Measurements from ENCODE around the gene PIK3CD. TPM values are rescaled to one million over a fixed set of nuclear protein-coding genes. Genes with fewer than 3 reads are reported as not detected.

The PIK3CD gene
- total RNA-seq, 8 experiments from 2014 or later: 0.80 to 6.8 (median 5.4) TPM

DNA sequence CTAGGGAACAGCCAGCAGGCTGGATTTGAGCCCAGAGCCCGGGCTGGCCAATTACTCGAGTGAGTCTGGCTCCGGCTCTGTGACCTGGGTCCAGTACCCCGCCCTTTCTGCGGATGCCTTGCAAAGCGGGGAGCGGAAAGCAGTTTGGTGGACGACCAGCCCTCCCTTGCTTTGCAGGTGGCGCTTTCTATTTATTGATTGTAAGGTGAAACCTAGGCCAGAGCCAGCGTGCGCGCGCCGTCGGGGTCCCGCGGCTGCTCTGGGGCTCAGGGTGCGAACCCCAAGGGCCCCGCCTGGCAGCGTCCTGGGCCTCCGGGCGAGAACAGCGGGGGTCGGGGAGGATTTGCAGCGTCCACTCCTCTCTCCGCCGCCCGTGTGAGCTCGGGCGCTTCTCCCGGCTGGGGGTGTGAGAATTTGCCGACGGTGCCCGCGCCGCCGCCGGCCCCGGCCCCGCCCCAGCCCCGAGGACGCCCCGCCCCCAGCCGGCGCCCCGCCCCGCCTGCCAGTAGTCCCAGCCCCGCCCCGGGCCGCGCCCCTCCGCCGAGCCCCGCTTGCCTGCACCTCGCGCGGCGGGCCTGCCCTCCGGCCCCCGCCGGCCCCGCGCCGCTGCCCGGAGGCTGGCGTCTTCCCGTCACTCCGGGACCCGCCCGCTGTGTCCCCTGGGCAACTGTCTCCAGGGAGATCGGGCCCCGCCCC lies 37.6 kb downstream of the PIK3CD start:
- H3K27ac ChIP-seq: no peak overlapping the region
- WGBS, 10 experiments: 0 to 3% (median 1%) methylated on average over 1 to 16 of the region's 72 CpGs; no CpG with 5 or more reads in 4 of the 10 experiments
- peaks cover 15 to 16% of the 10 kb centered on the region in 2 donors for H3K4me1 ChIP-seq (replicated peaks in 1 of 2)
- peak; percentile 73 to 87 (median 83) for ATAC-seq (replicated peaks in 6 of 8)
- in situ Hi-C loops (cut with MboI; ENCODE audit: low pct_unique_long_range_greater_than_20kb in 2 of 9, low sequenced_read_pairs in 9 of 9, unreplicated experiment in 9 of 9): no loop called here
- peak overlapping the region; percentile 47 to 58 (median 54) for H3K4me3 ChIP-seq

DNA sequence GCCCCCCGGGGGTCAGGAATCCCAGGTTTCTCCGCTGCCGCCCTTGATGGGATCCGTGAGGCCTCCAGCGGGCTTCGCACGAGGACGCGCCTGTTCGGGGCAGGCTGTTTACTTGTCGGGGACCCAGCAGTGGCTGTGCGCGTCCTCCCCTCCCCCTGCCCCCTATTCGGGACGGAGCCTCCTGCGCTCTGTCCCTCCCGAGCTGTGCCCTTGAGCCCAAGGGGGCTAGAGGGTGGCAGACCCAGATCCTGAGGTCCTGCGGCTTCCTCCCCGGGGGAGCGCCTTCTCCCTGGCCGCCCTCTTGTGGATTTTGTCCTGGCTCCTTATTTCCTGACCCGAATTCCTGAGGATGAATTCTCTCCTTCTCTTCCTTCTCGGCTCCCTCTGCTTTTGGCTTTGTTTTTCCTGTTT lies 38.4 kb downstream of the PIK3CD start:
- H3K27ac ChIP-seq: peak overlapping the region in 1 of 2 donors; percentile 6
- ATAC-seq (replicated peaks in 6 of 8): peak; percentile 6 to 39 (median 26)
- 0 to 28% (median 5%) methylated on average over 1 to 8 of the region's 23 CpGs; no CpG with 5 or more reads in 4 of the 10 experiments for WGBS, 10 experiments
- H3K4me1 ChIP-seq (replicated peaks in 1 of 2): peaks cover 15 to 16% of the 10 kb centered on the region in 2 donors
- in situ Hi-C loops (cut with MboI; ENCODE audit: low pct_unique_long_range_greater_than_20kb in 2 of 9, low sequenced_read_pairs in 9 of 9, unreplicated experiment in 9 of 9): no loop called here
- H3K4me3 ChIP-seq: peak overlapping the region; percentile 47 to 58 (median 54)

DNA sequence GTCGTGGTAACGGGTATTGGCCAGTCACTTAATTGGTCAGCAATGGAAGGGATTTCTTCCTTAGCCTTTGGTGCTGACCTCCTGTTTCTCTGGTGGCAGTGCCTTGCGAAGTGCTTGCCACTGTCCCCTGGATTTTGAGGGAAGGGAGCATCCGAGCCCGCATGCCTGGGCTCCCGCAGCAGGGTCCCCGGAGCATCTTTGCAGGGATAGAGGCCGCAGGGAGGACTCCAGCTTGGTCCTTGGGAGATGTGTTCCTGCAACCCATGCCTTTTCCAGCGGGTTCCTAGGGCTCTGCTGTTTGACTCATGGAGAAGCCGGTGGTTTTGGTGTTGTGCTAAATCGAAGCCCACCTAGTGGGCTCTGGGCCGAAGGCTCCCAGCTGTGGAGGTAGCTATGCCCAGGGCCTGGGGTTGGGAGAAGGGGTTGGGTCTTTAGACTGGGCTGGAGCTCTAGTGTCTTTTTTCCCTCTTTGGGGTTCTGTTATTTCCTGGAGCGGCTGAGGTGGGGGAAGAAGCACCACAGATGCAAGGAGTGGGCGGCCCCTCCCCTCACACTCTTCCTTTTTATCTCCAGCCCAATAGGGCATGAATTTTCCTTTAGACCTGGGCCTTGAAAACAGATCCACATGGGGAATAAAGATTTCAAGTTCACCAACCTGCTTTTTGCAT lies 39.0 kb downstream of the PIK3CD start:
- ATAC-seq (replicated peaks in 6 of 8): no peak
- in situ Hi-C loops (cut with MboI; ENCODE audit: low pct_unique_long_range_greater_than_20kb in 2 of 9, low sequenced_read_pairs in 9 of 9, unreplicated experiment in 9 of 9): no loop called here
- Histone ChIP-seq H3K27ac (no peak overlapping the region), H3K4me3 (peak overlapping the region in 4 of 5 donors; percentile 47 to 57 (median 50)), H3K4me1 (replicated peaks in 1 of 2) (peaks cover 15 to 16% of the 10 kb centered on the region in 2 donors)
- 7 to 100% (median 44%) methylated on average over 2 to 9 of the region's 14 CpGs for WGBS, 10 experiments

DNA sequence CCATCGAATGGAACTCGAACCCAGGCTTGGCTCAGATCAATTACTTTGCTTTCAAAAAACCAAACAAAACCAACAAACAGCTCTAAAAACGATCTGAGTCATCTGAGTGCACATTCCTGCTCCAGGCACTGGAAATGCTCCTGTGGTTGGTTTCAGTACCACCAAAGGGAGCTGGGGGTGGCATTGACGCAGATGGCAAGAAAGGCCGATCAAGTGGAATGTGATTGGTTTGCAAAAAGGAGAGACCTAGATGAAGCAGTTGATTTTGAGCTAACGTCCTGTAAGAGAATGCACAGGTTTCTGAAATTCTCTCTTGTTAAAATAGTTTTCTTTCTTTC lies 39.5 kb downstream of the PIK3CD start:
- Histone ChIP-seq H3K4me1 (replicated peaks in 1 of 2) (peaks cover 15 to 16% of the 10 kb centered on the region in 2 donors), H3K27ac (no peak overlapping the region), H3K4me3 (no peak overlapping the region)
- WGBS, 10 experiments: 50 to 100% (median 68%) methylated on average over 2 to 6 of the region's 6 CpGs; no CpG with 5 or more reads in 2 of the 10 experiments
- no peak for ATAC-seq (replicated peaks in 6 of 8)
- in situ Hi-C loops (cut with MboI; ENCODE audit: low pct_unique_long_range_greater_than_20kb in 2 of 9, low sequenced_read_pairs in 9 of 9, unreplicated experiment in 9 of 9): no loop called here

DNA sequence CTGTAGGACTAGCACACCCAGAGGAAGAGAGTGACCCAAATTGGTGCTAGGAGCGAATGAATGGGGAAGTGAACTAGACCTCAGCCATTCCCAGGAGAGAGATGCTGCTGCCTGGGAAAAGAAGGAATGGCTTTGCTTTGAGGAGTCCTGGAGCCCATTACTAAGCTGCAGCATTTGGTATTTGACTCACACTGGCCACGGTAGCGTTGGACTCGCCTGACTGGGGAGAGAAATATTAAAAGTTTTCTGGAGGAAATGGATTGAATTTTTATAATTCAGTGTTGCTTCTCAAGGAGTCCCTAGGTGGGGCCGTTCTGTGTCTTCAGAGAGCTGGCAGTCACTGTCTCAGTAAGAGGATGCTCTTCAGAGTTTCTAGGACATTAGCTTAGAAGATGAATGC lies 40.2 kb downstream of the PIK3CD start:
- in situ Hi-C loops (cut with MboI; ENCODE audit: low pct_unique_long_range_greater_than_20kb in 2 of 9, low sequenced_read_pairs in 9 of 9, unreplicated experiment in 9 of 9): no loop called here
- Histone ChIP-seq H3K4me1 (replicated peaks in 1 of 2) (peaks cover 15 to 16% of the 10 kb centered on the region in 2 donors), H3K27ac (no peak overlapping the region), H3K4me3 (no peak overlapping the region)
- no peak for ATAC-seq (replicated peaks in 6 of 8)
- WGBS, 10 experiments: 67 to 95% (median 71%) methylated on average over 1 to 5 of the region's 5 CpGs; no CpG with 5 or more reads in 4 of the 10 experiments

DNA sequence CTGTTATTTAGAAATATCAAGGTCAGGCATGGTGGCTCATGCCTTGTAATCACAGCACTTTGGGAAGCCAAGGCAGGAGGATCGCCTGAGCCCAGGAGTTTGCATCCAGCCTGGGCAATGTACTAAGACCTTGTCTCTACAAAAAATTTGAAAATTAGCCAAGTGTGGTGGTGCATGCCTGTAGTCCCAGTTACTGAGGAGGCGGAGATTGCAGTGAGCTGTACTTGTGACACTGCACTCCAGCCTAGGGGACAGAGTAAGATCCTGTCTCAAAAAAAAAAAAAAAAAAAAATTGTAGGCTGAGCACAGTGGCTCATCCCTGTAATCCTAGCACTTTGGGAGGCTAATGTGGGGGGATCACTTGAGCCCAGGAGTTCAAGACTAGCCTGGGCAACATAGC lies 45.3 kb downstream of the PIK3CD start:
- no peak overlapping the region for H3K27ac ChIP-seq
- in situ Hi-C loops (cut with MboI; ENCODE audit: low pct_unique_long_range_greater_than_20kb in 2 of 9, low sequenced_read_pairs in 9 of 9, unreplicated experiment in 9 of 9): no loop called here
- 60 to 100% (median 93%) methylated on average over 1 to 2 of the region's 2 CpGs; no CpG with 5 or more reads in 3 of the 10 experiments for WGBS, 10 experiments
- H3K4me3 ChIP-seq: no peak overlapping the region
- no peaks in the 10 kb centered on the region for H3K4me1 ChIP-seq (replicated peaks in 1 of 2)
- ATAC-seq (replicated peaks in 6 of 8): no peak

DNA sequence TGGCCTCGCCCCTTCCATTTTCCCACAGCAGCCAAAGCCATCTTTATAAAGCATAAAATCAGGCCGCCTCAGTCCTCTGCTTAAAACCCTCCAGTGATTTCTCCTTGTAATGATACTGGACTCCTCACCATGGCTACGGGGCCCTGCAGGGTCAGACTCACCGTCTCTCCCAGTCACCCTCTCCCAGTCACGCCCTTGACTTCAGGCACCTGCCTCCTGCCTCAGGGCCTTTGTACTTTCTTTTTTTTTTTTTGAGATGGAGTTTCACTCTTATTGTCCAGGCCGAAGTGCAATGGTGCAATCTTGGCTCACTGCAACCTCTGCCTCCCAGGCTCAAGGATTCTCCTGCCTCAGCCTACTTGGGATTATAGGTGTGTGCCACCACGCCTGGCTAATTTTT lies 47.8 kb downstream of the PIK3CD start:
- H3K4me3 ChIP-seq: no peak overlapping the region
- WGBS, 10 experiments: 69 to 100% (median 88%) methylated on average over 1 to 5 of the region's 7 CpGs; no CpG with 5 or more reads in 4 of the 10 experiments
- no peak for ATAC-seq (replicated peaks in 6 of 8)
- no peak overlapping the region for H3K27ac ChIP-seq
- in situ Hi-C loops (cut with MboI; ENCODE audit: low pct_unique_long_range_greater_than_20kb in 2 of 9, low sequenced_read_pairs in 9 of 9, unreplicated experiment in 9 of 9): no loop called here
- H3K4me1 ChIP-seq (replicated peaks in 1 of 2): no peaks in the 10 kb centered on the region

DNA sequence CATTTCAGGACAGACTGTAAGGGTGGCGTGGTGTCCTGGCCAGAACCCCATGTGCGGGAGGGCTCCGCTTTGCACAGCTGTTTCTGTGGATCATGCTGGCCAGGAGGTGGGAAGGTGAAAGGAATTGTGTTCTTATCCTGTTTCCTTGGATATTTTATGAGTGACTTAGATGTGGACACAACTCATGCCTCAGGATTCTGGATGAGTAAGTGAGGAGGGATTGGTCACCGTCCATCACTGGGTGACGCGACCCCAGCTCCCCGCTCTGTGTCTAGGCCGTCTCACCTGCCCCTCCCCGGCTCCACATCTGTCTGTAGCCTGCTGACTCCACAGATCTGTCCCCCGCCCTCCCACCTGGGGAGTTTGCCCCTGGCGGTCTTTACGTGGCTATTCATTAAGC lies 48.8 kb downstream of the PIK3CD start:
- H3K27ac ChIP-seq: no peak overlapping the region
- H3K4me1 ChIP-seq (replicated peaks in 1 of 2): no peaks in the 10 kb centered on the region
- peak in 2 of 8 experiments; percentile 21 to 77 for ATAC-seq (replicated peaks in 6 of 8)
- WGBS, 10 experiments: 0 to 100% (median 82%) methylated on average over 1 to 7 of the region's 12 CpGs; no CpG with 5 or more reads in 4 of the 10 experiments
- no peak overlapping the region for H3K4me3 ChIP-seq
- in situ Hi-C loops (cut with MboI; ENCODE audit: low pct_unique_long_range_greater_than_20kb in 2 of 9, low sequenced_read_pairs in 9 of 9, unreplicated experiment in 9 of 9): no loop called here

DNA sequence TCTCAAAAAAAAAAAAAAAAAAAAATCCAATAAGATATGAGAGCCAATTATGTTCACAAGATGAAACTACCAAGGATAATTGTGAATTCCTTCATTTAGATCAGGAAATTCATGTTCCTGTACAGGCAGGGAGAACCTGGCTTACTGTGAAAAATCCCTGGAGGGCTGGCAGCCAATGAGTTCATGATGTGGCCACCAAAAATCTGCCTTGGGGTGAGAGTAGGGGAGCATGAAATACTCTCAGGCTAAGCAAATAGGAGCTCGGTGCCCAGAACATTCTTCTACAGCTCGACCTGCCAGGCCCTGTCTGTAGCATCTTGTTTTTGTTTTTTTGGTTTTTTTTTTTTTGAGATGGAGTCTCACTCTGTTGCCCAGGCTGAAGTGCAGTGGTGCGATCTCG lies 50.1 kb downstream of the PIK3CD start:
- Histone ChIP-seq H3K4me3 (no peak overlapping the region), H3K27ac (no peak overlapping the region), H3K4me1 (replicated peaks in 1 of 2) (no peaks in the 10 kb centered on the region)
- ATAC-seq (replicated peaks in 6 of 8): no peak
- in situ Hi-C loops (cut with MboI; ENCODE audit: low pct_unique_long_range_greater_than_20kb in 2 of 9, low sequenced_read_pairs in 9 of 9, unreplicated experiment in 9 of 9): no loop called here
- 16 to 100% (median 86%) methylated on average over 1 to 4 of the region's 4 CpGs; no CpG with 5 or more reads in 2 of the 10 experiments for WGBS, 10 experiments

DNA sequence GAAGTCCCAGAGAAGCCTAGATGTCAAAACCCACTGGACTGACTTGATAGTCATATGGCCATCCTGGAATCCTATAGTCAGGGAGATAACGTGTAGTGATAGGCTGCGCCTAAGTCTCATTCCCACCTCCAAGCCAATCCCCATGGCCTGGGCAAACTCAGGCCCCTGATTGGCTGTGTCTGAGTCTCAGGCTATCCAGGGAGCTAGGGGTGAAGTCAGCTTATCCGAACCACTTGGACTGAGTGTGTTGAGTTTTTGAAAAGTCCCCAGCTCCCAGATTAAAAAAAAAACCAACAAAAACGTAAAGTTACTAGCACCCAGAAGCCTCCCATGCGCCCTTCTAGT lies 51.6 kb downstream of the PIK3CD start:
- H3K27ac ChIP-seq: no peak overlapping the region
- no peaks in the 10 kb centered on the region for H3K4me1 ChIP-seq (replicated peaks in 1 of 2)
- in situ Hi-C loops (cut with MboI; ENCODE audit: low pct_unique_long_range_greater_than_20kb in 2 of 9, low sequenced_read_pairs in 9 of 9, unreplicated experiment in 9 of 9): no loop called here
- no peak overlapping the region for H3K4me3 ChIP-seq
- WGBS, 10 experiments: 69 to 100% (median 82%) methylated on average over 1 to 5 of the region's 5 CpGs; no CpG with 5 or more reads in 3 of the 10 experiments
- no peak for ATAC-seq (replicated peaks in 6 of 8)

DNA sequence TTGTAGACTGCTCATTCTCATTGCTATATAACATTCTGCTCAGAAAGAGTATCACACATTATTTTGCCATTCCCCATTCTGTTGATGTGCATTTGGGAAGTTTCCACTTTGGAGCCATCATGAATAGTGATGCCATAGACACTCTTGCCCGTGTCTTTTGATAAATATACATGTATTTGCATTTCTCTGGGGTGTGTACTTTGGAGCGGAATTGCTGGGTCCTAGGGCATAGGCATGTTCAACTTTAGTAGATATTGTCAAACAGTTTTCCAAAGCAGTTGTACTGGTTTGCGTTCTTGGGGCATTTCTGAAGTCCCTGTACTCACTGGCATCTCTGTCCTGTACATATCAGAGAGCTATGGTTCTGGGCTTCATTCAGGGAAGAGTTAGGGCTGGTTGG lies 52.1 kb downstream of the PIK3CD start:
- WGBS, 10 experiments: 53 to 100% (median 76%) methylated on average over 1 to 3 of the region's 3 CpGs; no CpG with 5 or more reads in 1 of the 10 experiments
- no peaks in the 10 kb centered on the region for H3K4me1 ChIP-seq (replicated peaks in 1 of 2)
- no peak overlapping the region for H3K4me3 ChIP-seq
- no peak for ATAC-seq (replicated peaks in 6 of 8)
- in situ Hi-C loops (cut with MboI; ENCODE audit: low pct_unique_long_range_greater_than_20kb in 2 of 9, low sequenced_read_pairs in 9 of 9, unreplicated experiment in 9 of 9): no loop called here
- H3K27ac ChIP-seq: no peak overlapping the region

DNA sequence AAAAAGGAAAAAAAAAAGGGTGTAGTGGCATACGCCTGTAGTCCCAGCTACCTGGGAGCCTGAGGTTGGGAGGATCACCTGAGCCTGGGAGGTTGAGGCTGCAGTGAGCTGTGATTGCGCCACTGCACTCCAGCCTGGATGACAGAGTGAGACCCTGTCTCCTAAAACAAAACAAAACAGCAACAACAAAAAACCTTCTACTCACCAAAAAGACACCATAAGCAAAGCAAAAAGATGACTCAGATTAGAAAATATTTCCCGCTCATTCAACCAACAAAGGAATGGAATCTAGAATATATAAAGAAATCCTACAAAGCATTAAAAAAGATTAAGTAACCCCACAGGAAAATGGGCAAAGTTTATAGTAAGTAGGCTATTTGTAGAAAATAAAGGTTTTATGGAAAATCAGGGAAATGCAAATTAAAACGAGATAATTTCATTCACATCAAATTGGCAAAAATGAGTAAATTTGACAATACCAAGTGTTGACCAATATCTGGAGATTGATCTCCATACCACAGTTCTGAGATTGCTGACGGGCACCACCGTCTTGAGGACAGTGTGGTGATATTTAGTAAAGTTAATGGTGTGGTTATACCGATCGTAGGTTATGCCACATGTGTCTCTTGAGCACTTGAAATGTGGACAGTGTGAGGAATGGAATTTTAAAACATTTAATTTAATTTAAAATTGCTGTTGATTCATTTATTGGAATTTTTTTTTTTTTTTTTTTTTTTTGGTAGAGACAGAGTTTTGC lies 54.0 kb downstream of the PIK3CD start:
- 61 to 93% (median 84%) methylated on average over 2 to 8 of the region's 8 CpGs for WGBS, 10 experiments
- ATAC-seq (replicated peaks in 6 of 8): no peak
- H3K27ac ChIP-seq: no peak overlapping the region
- H3K4me1 ChIP-seq (replicated peaks in 1 of 2): no peaks in the 10 kb centered on the region
- in situ Hi-C loops (cut with MboI; ENCODE audit: low pct_unique_long_range_greater_than_20kb in 2 of 9, low sequenced_read_pairs in 9 of 9, unreplicated experiment in 9 of 9): no loop called here
- H3K4me3 ChIP-seq: no peak overlapping the region

DNA sequence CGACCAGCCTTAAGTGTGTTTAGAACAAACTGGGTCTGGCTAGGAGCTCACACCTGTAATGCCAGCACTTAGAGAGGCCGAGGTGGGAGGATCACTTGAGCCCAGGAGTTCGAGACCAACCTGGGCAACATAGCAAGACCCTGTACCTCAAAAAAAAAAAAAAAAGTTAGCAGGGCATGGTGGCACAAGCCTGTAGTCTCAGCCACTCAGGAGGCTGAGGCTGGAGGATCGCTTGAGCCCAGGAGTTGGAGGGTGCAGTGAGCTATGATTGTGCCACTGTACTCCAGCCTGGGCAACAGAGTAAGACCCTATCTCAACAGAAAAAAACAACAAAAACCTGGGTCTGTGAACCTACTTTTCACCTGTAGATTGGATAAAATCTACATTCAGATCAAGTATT lies 54.6 kb downstream of the PIK3CD start:
- H3K4me1 ChIP-seq (replicated peaks in 1 of 2): no peaks in the 10 kb centered on the region
- no peak overlapping the region for H3K27ac ChIP-seq
- no peak overlapping the region for H3K4me3 ChIP-seq
- in situ Hi-C loops (cut with MboI; ENCODE audit: low pct_unique_long_range_greater_than_20kb in 2 of 9, low sequenced_read_pairs in 9 of 9, unreplicated experiment in 9 of 9): no loop called here
- 40 to 100% (median 91%) methylated on average over 1 to 4 of the region's 4 CpGs; no CpG with 5 or more reads in 1 of the 10 experiments for WGBS, 10 experiments
- ATAC-seq (replicated peaks in 6 of 8): no peak

Measured in motor neuron (in vitro differentiated cells).